GM18517 (cell line): ENCODE results near the gene HEPH.
"Not testable (repeated sequence)": the region's sequence is repeated elsewhere in the genome, so short reads cannot be mapped to it uniquely, and the experiment has no call there.

ENCODE experiments used
- ATAC-seq: cut with Tn5 transposase; IDR thresholded peaks from one replicate; pipeline ENCODE4 v1.9.1; 2021; ENCODE audit warnings: mild to moderate bottlenecking, moderate library complexity; ENCODE audit not compliant: unreplicated experiment

Gene HEPH

GRCh38 chrX:66163849-66164411, at the start of gene HEPH:
Gene HEPH (plus strand): TSS chrX:66164247. CDS start chrX:66170571, 6,324 bp downstream.
- no peak for ATAC-seq

- ATAC-seq, result not testable (repeated sequence)
These were observed 45.3 kb upstream of the HEPH start for GRCh38 chrX:66118722-66119121.

GRCh38 chrX:66121354-66121753, 42.7 kb upstream of the HEPH start:
- ATAC-seq, result not testable (repeated sequence)

- no peak for ATAC-seq
These were observed 37.4 kb upstream of the HEPH start for GRCh38 chrX:66126662-66127061.

- no peak for ATAC-seq
These were observed 33.6 kb upstream of the HEPH start for GRCh38 chrX:66130469-66130868.

GRCh38 chrX:66135284-66135683, 28.8 kb upstream of the HEPH start:
- not testable (repeated sequence) for ATAC-seq

- no peak for ATAC-seq
These were observed 21.7 kb upstream of the HEPH start for GRCh38 chrX:66142351-66142750.

- no peak for ATAC-seq
These were observed 19.8 kb upstream of the HEPH start for GRCh38 chrX:66144258-66144657.

GRCh38 chrX:66149519-66149918, 14.5 kb upstream of the HEPH start:
- ATAC-seq, result no peak

GRCh38 chrX:66150163-66150562, 13.9 kb upstream of the HEPH start:
- ATAC-seq, result no peak

GRCh38 chrX:66162331-66162822, 1.7 kb upstream of the HEPH start:
- no peak for ATAC-seq

GRCh38 chrX:66163447-66163846, 600 bp upstream of the HEPH start:
- ATAC-seq, result no peak

- ATAC-seq, result no peak
These were observed 423 bp downstream of the HEPH start for GRCh38 chrX:66164470-66164869.

- no peak for ATAC-seq
These were observed 884 bp downstream of the HEPH start for GRCh38 chrX:66164931-66165330.

GRCh38 chrX:66166671-66167070, 2.6 kb downstream of the HEPH start:
- ATAC-seq, result no peak

GRCh38 chrX:66167431-66167830, 3.4 kb downstream of the HEPH start:
- no peak for ATAC-seq

- no peak for ATAC-seq
These were observed 12.1 kb downstream of the HEPH start for GRCh38 chrX:66176134-66176533.

GRCh38 chrX:66191563-66191962, 27.5 kb downstream of the HEPH start:
- no peak for ATAC-seq

GRCh38 chrX:66193821-66194220, 29.8 kb downstream of the HEPH start:
- no peak for ATAC-seq

GRCh38 chrX:66200050-66200664, 36.1 kb downstream of the HEPH start:
- ATAC-seq, result peak; percentile 76

- peak; percentile 52 for ATAC-seq
These were observed 37.1 kb downstream of the HEPH start for GRCh38 chrX:66200855-66201795.

- ATAC-seq, result no peak
These were observed 39.1 kb downstream of the HEPH start for GRCh38 chrX:66203114-66203513.
